Kidney glomerular epithelial cell (primary cell): Measurements from ENCODE around the gene MYBPHL.
A peak's percentile ranks its signal among the peaks of the same experiment; 100 is the strongest.

Source experiments
- DNase-seq: peaks from one replicate; lab custom pipeline; 2025; lab: John Stamatoyannopoulos, UW

Gene MYBPHL

DNA sequence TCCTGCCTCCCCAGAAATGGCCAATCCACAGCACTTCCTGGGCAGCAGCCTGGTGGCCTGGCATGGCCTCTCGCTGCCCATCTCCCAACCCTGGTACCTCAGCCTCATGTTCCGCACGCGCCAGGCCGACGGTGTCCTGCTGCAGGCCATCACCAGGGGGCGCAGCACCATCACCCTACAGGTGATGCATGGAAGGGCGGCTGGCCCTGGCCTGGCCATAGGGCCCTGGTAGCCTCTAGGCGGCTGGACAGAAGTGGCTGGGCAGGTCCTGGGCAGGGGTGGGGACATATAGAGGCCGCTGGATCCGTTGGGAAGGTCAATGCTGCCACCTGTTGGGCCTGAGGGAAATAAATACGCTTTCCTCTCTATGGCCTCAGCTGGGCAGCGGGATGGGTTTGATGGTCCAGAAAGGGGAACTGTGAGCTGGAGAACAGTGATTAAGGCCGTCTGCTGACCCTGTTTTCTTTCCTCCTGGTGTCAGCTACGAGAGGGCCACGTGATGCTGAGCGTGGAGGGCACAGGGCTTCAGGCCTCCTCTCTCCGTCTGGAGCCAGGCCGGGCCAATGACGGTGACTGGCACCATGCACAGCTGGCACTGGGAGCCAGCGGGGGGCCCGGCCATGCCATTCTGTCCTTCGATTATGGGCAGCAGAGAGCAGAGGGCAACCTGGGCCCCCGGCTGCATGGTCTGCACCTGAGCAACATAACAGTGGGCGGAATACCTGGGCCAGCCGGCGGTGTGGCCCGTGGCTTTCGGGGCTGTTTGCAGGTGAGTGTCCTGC is 43.0 kb downstream of the MYBPHL start:
- peak; percentile 74 for DNase-seq

DNA sequence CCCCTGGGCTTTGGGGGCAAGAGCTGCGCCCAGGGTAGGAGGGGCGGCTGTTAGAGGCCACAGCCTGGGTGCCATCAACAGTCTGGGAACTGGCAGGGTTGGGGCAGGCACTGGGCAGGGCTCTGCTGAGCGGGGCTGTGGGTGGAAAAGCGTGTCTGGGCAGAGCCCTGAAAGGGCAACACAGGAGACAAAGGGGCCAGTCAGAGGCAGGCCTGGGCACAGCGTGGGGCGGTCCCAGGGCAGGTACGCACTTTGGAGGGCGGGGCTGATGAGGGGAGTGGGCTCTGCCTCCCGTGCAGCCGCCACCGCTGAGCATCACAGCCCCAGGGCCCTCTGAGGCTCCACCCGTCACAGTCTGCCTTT is 43.6 kb downstream of the MYBPHL start:
- no peak for DNase-seq

GRCh38 chr1:109262231-109263055 is 44.4 kb downstream of the MYBPHL start:
- DNase-seq, result no peak

DNA sequence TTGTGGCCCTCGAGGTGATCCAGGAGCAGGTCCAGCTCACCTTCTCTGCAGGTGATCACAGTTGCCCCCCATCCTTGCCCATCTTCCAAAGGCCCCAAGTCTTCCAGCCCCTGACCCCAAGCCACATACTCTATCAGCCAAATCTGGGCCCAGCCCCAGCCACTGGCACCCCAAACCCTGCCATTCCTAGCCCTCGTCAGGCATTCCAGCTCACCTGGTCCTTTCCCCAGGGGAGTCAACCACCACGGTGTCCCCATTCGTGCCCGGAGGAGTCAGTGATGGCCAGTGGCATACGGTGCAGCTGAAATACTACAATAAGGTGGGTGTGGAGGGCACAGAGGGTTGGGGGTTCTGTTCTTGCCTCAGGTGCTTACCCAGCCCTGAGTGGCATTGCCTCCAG is 45.2 kb downstream of the MYBPHL start:
- DNase-seq, result no peak

GRCh38 chr1:109261006-109261405 is 45.8 kb downstream of the MYBPHL start:
- DNase-seq, result no peak

DNA sequence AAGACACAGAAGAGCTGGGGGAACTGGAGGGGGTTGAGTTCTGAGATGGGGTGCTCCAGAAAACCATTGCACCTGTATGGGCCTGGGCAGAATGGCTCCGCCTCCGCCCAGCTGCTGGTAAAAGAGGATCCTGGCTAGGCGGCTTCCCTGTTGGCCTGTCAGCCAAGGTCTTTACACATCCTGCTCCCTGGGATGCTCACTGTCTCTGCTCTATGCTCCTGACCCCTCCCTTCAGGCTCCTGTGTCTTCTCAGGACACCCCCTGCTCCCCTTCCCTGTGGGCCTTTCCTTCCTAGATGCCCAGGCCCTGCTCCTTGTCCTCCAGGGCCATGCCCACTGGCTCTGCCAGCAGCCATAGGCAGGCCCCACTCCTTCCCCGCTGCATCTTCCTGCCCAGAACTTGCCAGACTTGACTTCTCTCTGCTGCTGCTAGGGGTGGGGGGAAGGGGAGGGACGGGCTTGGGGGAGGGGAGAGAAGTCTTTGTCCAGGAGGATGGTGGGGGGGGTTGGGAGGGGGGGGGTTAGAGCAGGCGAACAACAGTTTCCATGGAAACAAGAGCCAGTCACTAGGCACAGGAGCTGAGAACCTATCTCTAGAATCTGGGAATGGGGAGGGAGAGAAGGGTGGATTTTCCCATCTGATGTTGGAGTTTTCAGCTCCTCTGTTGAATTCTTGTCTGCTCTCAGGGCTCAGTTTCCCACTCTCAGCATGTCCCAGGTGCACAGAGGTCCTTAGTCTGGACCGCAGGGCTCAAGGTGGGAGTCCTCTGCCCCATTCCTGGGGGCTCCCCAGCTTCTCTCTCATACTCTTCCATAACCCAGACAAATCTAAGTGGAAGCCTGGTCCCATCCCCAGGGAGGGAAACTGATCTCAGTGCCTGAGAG is 46.9 kb downstream of the MYBPHL start:
- no peak for DNase-seq

DNA sequence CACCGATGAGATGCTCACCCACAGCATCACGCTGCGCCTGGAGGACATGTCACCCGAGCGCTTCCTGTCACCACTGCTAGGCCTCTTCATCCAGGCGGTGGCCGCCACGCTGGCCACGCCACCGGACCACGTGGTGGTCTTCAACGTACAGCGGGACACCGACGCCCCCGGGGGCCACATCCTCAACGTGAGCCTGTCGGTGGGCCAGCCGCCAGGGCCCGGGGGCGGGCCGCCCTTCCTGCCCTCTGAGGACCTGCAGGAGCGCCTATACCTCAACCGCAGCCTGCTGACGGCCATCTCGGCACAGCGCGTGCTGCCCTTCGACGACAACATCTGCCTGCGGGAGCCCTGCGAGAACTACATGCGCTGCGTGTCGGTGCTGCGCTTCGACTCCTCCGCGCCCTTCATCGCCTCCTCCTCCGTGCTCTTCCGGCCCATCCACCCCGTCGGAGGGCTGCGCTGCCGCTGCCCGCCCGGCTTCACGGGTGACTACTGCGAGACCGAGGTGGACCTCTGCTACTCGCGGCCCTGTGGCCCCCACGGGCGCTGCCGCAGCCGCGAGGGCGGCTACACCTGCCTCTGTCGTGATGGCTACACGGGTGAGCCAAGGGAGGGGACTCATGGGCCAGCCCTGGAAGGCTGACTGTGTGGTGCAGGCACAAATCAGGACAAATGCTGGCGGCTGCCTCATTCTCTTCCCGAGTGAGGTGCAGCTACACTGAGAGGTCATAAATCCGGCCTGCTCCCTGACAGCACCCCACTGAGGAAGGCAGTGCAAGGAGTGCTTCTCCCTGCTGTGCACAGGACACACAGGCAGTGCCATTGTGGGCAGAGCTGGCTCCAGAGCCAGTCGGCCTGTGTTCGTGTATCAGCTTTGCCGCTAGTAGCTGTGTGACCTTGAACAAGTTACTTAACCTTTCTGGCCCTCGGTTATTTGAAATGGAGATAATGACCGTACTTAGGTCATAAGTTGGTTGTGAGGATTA is 48.0 kb downstream of the MYBPHL start:
- DNase-seq, result no peak

DNA sequence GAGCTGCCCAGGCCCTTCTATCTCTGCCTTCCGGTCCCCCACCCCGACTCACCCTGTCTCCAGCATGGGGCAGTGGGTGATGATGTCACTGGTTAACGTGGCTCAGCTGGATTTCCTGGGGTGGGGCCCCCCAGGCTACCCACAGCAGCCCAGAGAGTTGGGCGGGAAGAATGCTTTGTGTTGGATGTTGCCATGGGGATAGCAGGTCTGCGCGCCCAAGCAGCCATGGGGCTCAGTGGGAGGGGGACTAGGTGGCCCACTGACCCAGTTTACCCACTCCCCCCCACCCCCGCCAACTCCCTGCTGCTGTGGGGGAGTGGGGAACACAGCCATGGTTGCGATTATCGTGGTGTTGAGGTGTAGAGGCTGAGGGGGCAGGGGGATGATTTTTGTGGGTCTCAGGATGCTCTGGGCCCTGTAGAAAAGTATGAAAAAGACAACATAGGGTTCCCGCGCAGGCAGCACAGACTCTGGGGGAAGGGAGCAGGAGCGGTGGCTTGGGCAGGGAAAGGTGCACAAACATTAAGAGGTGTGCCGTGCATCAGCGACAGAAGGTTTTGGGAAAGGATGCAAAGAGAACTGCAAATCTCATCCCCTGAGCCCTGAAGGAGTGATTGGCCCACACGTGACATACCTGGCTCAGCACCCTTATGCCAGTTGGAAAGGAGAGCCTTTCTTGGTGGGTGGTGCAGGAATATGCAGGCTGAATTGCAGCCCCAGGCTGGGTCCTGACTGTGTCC is 49.0 kb downstream of the MYBPHL start:
- no peak for DNase-seq

DNA sequence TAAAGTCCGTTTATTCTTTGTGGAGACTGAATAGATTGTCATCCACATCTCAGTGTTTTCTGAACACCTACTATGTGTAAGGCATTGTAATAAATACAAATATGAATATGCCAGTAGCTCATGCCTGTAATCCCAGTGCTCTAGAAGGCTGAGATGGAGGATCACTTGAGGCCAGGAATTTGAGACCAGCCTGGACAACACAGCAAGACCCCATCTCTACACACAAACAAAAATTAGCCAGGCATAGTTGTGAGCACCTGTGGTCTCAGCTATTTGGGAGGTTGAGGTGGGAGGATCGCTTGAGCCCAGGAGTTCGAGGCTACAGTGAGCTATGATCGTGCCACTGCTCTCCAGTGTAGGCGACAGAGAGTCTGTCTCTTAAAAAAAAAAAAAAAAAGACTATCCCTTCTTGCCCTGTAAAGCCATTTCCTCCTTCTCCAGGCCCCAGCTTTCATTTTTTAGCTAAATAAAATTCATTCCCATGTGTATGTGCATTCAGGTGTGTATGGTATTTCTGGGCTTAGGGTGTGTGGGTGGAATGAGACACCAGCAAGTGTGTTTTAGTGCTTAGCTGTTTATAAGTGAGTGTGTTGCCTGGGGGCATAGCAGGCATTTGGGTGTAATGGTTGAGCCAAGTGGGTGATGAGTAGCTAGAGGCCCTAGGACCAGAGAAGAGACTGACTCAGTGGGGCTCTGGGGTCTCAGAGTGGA is 49.7 kb downstream of the MYBPHL start:
- peak; percentile 61 for DNase-seq

GRCh38 chr1:109256085-109256484 is 50.7 kb downstream of the MYBPHL start:
- DNase-seq, result no peak

- no peak for DNase-seq
Observed at GRCh38 chr1:109255678-109256077, 51.1 kb downstream of the MYBPHL start.

DNA sequence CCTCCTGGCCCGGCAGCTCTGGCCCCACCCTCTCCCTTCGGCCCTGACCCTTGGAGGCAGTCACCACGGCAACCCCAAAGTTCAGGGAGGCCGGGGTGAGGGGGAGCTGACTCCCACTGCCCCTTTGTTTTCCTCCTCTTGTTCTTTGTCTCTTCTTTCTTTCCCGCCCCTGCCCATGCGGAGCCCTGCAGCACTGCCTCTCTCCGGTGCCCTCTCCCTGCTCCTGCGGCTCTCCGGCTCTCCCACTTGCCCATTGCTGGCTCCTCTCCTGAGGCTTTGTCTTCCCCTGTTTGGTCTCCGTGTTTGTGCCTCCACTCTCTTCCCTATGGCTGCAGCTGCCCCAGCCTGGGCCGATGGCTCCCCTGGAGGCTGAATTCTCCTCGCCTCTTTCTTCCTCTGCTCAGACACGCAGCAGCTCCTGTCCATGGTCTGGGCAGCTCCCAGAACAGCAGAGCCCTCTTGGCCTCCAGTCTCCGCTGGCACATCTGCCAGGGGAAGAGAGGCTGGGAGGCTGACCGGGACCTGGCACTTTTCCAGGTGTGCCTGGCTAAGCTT is 51.6 kb downstream of the MYBPHL start:
- no peak for DNase-seq

GRCh38 chr1:109254621-109255096 is 52.2 kb downstream of the MYBPHL start:
- peak; percentile 85 for DNase-seq

- peak; percentile 93 for DNase-seq
Observed at GRCh38 chr1:109253803-109254620, 52.8 kb downstream of the MYBPHL start.

GRCh38 chr1:109252893-109253802 is 53.7 kb downstream of the MYBPHL start:
- DNase-seq, result peak; percentile 79

DNA sequence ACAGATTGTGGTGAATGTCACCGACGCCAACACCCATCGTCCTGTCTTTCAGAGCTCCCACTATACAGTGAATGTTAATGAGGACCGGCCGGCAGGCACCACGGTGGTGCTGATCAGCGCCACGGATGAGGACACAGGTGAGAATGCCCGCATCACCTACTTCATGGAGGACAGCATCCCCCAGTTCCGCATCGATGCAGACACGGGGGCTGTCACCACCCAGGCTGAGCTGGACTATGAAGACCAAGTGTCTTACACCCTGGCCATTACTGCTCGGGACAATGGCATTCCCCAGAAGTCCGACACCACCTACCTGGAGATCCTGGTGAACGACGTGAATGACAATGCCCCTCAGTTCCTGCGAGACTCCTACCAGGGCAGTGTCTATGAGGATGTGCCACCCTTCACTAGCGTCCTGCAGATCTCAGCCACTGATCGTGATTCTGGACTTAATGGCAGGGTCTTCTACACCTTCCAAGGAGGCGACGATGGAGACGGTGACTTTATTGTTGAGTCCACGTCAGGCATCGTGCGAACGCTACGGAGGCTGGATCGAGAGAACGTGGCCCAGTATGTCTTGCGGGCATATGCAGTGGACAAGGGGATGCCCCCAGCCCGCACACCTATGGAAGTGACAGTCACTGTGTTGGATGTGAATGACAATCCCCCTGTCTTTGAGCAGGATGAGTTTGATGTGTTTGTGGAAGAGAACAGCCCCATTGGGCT is 54.5 kb downstream of the MYBPHL start:
- DNase-seq, result no peak
